SK-N-MC (cell line): ENCODE results near the gene AKAP6.

Experiments
- DNase-seq: peaks from one replicate; pipeline ENCODE4 v3.0.0-alpha.2; 2011; ENCODE audit warnings: low read depth, low spot score
- H3K27ac ChIP-seq: fragments of 200-600 bp; sonication (generic); 2 replicates; pipeline ENCODE4 v1.5.1; 2016; ENCODE audit warnings: mixed run types
- H3K36me3 ChIP-seq: fragments of 200-600 bp; sonication (generic); 2 replicates; pipeline ENCODE4 v1.6.1; 2017; ENCODE audit warnings: antibody characterized with exemption, low read length, mixed read lengths; ENCODE audit not compliant: insufficient read depth
- H3K4me3 ChIP-seq: fragments of 200-600 bp; sonication (generic); 2 replicates; pipeline ENCODE4 v1.5.1; 2016
- H3K9ac ChIP-seq: fragments of 200-600 bp; sonication (generic); 2 replicates; pipeline ENCODE4 v1.8.0; 2017; ENCODE audit warnings: mixed run types, mixed read lengths; ENCODE audit not compliant: insufficient read length
- H3K9me3 ChIP-seq: fragments of 200-600 bp; sonication (generic); 2 replicates; pipeline ENCODE4 v1.6.1; 2017; ENCODE audit warnings: low read depth, mild to moderate bottlenecking, antibody characterized with exemption, low read length, moderate library complexity, mixed read lengths
- EZH2 ChIP-seq: fragments of 200-600 bp; sonication (generic); IDR thresholded peaks from one replicate; pipeline ENCODE4 v1.6.1; 2017; ENCODE audit warnings: antibody characterized with exemption
- FOXP2 ChIP-seq: optimal IDR thresholded peaks from 2 replicates; pipeline ENCODE3; 2011; ENCODE audit warnings: mild to moderate bottlenecking, moderate library complexity; ENCODE audit not compliant: insufficient read depth; ENCODE audit errors: extremely low read length, control extremely low read depth
- POLR2AphosphoS5 ChIP-seq: IDR thresholded peaks from 2 replicates; pipeline ENCODE4 v1.6.1; 2012; ENCODE audit warnings: mild to moderate bottlenecking, low read depth, low read length, borderline replicate concordance

Gene AKAP6

DNA sequence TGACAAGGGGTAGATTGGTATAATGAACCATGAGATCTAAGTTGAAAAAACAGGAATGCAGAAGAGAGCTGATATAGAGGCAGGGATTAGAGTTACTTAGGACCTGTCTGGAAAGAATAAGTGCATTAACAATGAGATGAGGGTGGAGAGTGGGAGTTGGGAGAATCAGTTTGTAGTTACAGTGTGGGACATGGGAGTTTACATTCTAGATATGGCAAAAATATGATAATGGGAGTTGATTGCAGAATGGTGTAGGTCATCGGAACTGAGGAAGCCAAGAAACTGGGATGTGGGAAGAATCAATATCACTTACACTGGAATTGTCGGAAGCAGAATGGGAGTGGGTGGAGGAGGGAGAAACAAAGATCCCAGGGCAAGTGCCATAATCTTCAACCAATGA, 308.5 kb downstream of the AKAP6 start:
- no peak for DNase-seq
- TF ChIP-seq FOXP2 (no peak), POLR2AphosphoS5 (no peak), EZH2 (no peak)
- no peak overlapping the region for H3K27ac ChIP-seq
- no peak overlapping the region for H3K4me3 ChIP-seq
- H3K36me3 ChIP-seq: no peaks in the 10 kb centered on the region
- no peak overlapping the region for H3K9ac ChIP-seq
- H3K9me3 ChIP-seq: no peaks in the 10 kb centered on the region

DNA sequence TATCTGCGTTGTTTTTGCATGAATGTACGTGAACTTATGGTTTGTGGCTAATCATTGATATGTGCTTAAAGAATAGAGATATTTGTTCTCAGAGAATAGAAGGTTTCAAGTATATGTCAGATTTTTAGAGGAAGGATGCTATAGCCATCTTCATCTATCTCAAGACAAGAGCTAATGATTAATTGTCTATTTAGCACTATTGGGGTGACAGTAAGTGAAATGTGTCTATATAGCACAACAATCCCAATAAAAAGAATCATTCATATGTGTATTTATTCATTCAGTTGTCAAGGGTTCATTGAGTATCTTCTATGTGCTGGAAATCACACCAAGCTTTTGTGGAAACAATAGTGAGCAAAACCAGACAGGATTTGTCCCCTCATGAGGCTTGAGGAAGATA, 310.1 kb downstream of the AKAP6 start:
- Histone ChIP-seq H3K4me3 (no peak overlapping the region), H3K27ac (no peak overlapping the region), H3K9ac (no peak overlapping the region), H3K9me3 (no peaks in the 10 kb centered on the region), H3K36me3 (no peaks in the 10 kb centered on the region)
- no peak for TF ChIP-seq EZH2
- no peak for TF ChIP-seq POLR2AphosphoS5
- no peak for TF ChIP-seq FOXP2
- no peak for DNase-seq

DNA sequence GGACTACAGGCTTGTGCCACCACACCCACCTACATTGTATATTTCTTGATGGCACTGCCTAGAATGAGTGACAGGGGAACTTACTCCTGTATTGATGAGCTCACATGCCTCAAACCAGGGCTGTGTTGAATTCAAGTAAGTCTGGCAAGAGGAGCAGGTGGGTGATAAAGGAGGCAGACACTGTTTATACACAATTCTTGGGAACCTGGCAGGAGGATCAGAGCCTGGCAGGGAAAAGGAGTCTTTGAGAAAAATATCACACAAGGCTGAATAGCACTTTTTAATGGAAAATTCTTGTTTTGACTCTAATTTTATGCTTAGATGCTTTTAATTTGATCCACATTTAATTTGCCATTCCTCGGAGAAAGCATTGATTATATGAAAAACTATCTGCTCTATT, 316.5 kb downstream of the AKAP6 start:
- Histone ChIP-seq H3K27ac (no peak overlapping the region), H3K9ac (no peak overlapping the region), H3K9me3 (no peaks in the 10 kb centered on the region), H3K4me3 (no peak overlapping the region), H3K36me3 (no peaks in the 10 kb centered on the region)
- no peak for TF ChIP-seq POLR2AphosphoS5
- TF ChIP-seq EZH2: no peak
- TF ChIP-seq FOXP2: no peak
- DNase-seq: no peak

DNA sequence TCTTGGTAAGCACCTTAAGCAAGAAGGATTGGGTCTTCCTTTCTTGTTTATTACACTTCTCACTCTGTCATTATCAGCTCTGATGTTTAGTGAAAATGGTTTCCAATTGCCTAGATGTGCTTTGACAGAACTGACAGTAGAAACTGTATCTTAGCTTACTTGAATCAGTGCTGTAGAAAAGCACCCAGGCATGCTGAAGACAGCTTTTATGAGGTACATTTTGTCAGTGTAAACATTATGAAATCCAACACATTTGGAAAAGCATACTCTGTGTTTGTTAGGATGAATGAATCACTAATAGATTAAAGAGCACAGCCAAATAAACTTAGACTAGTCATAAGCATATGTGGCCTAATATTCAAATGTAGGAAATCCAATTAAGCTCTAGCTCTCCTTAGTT, 319.3 kb downstream of the AKAP6 start:
- no peak for DNase-seq
- TF ChIP-seq EZH2 (no peak), FOXP2 (no peak), POLR2AphosphoS5 (no peak)
- no peaks in the 10 kb centered on the region for H3K9me3 ChIP-seq
- H3K27ac ChIP-seq: no peak overlapping the region
- no peak overlapping the region for H3K9ac ChIP-seq
- no peak overlapping the region for H3K4me3 ChIP-seq
- no peaks in the 10 kb centered on the region for H3K36me3 ChIP-seq

DNA sequence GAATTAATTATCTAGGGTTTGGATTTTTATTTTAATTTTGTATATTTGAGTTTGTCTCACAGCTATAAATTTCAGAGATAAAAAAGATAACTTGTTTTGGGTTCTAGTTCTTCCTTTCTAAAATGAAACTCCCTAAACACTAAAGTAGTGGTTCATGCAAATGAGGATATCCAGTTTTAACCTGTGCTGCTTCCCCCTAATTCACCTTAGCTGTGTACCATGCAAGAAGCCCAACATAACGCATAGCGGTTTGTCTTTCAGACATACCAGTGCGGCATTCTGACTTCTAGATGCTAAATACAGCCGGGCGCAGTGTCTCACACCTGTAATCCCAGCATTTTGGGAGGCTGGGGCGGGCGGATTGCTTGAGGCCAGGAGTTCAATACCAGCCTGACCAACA, 320.9 kb downstream of the AKAP6 start:
- Histone ChIP-seq H3K4me3 (no peak overlapping the region), H3K27ac (no peak overlapping the region), H3K36me3 (no peaks in the 10 kb centered on the region), H3K9ac (no peak overlapping the region), H3K9me3 (no peaks in the 10 kb centered on the region)
- no peak for DNase-seq
- no peak for TF ChIP-seq FOXP2
- TF ChIP-seq EZH2: no peak
- TF ChIP-seq POLR2AphosphoS5: no peak

DNA sequence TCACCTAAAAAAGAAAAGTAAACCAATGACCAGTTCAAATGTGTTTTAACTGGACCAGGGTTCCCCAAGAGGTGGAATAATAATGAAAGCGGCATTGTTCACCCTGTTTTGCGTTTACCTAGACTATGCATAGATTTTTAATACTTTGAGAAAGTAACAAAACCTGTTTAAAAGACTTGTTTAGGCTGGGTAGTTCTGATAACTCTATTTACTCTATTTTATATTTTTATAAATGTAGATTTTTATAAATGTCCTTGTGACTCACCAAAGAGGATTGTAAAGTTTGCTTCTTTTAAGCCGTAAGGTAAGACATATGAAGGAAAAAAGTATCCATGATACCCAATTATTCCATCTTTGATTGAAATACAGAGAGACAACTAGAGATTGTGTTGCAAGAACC, 321.6 kb downstream of the AKAP6 start:
- no peak overlapping the region for H3K27ac ChIP-seq
- no peak for TF ChIP-seq EZH2
- no peak for TF ChIP-seq POLR2AphosphoS5
- no peak for TF ChIP-seq FOXP2
- no peak for DNase-seq
- no peaks in the 10 kb centered on the region for H3K9me3 ChIP-seq
- no peaks in the 10 kb centered on the region for H3K36me3 ChIP-seq
- no peak overlapping the region for H3K9ac ChIP-seq
- no peak overlapping the region for H3K4me3 ChIP-seq

DNA sequence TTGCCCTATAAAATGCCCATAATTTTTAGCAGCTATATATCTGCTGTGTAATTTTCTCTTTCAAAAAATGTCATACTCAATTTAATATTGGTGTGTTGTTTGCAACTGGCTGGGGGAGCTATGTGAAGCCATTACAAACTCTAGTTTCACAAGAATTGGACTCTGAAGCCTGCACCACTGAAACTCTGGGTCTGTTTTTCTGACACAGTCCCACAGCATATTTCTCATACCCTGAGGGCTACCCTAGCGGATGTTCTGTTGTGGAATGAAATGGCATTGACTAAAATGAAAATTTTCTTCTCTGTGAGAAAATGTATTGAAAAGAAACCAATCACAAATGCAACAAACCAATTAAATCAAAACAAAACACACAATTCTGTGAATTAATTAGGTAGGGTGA, 325.0 kb downstream of the AKAP6 start:
- H3K27ac ChIP-seq: no peak overlapping the region

DNA sequence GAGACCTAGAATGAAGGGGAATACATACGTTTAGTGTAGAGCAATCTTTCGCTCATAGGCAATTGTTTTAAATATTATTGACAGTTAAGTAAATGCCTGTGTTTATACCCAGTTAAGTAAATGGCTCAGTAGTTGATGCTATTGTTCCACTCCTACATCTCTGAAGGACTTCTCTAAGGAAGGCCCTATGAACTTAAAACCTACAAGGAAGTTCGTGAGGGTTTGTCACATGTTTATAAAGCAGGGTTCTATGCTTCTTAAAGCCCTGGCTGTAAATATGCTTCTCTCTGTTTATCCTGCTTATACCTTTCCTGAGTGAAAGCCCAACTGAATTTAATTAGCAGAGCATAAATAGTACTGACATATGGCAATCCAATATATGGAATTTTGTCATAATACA, 327.5 kb downstream of the AKAP6 start:
- no peak overlapping the region for H3K27ac ChIP-seq
- no peaks in the 10 kb centered on the region for H3K9me3 ChIP-seq
- H3K36me3 ChIP-seq: no peaks in the 10 kb centered on the region
- no peak for TF ChIP-seq FOXP2
- no peak for TF ChIP-seq POLR2AphosphoS5
- TF ChIP-seq EZH2: no peak
- no peak for DNase-seq
- H3K4me3 ChIP-seq: no peak overlapping the region
- no peak overlapping the region for H3K9ac ChIP-seq

More for the DNA sequence above, 325.0 kb downstream of the AKAP6 start:
- H3K4me3 ChIP-seq: no peak overlapping the region
- DNase-seq: no peak
- no peak overlapping the region for H3K9ac ChIP-seq
- TF ChIP-seq EZH2: no peak
- no peak for TF ChIP-seq FOXP2
- no peak for TF ChIP-seq POLR2AphosphoS5
- H3K36me3 ChIP-seq: no peaks in the 10 kb centered on the region
- H3K9me3 ChIP-seq: no peaks in the 10 kb centered on the region

DNA sequence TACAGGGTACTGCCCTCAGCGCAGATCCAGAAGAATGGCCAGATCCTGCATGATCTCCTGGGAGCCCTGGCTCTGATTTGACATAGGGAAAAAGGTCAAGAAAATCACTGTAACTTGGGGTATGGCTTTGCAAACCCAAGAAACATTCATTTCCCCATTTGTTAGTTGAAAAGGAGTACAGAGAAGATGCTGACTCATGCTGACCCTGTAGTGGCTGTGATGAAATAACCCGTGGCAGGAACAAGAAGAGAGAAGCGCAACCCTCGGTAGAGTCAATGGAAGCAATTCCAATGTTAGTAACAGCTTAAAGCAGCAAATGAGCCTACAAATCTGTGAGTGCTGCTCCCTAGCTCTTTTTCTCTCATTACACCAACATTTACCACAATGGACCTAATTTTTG, 328.0 kb downstream of the AKAP6 start:
- no peak overlapping the region for H3K27ac ChIP-seq
- H3K4me3 ChIP-seq: no peak overlapping the region
- no peak for DNase-seq
- no peak for TF ChIP-seq POLR2AphosphoS5
- TF ChIP-seq EZH2: no peak
- TF ChIP-seq FOXP2: no peak
- no peaks in the 10 kb centered on the region for H3K9me3 ChIP-seq
- no peak overlapping the region for H3K9ac ChIP-seq
- no peaks in the 10 kb centered on the region for H3K36me3 ChIP-seq

DNA sequence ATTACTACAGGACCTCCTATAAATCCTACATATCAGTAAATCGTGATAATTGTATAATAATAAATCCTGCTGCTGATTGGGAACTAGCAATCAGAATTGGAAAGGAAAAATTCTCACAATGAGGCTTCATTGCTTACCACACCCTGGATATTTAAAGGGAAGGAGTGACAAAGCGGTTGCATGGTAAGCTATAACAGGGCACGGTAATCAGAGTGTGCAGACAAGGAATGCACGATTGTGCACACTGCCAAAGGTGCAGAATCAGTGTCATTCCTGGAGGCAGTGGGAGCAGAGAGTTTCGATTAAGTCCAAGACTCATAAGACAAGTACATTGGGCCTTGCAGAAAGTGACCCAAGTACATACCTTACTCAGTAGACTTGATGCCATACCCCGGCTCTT, 332.1 kb downstream of the AKAP6 start:
- no peaks in the 10 kb centered on the region for H3K9me3 ChIP-seq
- no peak overlapping the region for H3K9ac ChIP-seq
- H3K4me3 ChIP-seq: no peak overlapping the region
- DNase-seq: no peak
- H3K36me3 ChIP-seq: no peaks in the 10 kb centered on the region
- no peak for TF ChIP-seq POLR2AphosphoS5
- no peak for TF ChIP-seq FOXP2
- no peak for TF ChIP-seq EZH2
- no peak overlapping the region for H3K27ac ChIP-seq
